ENCODE results near the gene ELAVL2.

The ELAVL2 gene

DNA sequence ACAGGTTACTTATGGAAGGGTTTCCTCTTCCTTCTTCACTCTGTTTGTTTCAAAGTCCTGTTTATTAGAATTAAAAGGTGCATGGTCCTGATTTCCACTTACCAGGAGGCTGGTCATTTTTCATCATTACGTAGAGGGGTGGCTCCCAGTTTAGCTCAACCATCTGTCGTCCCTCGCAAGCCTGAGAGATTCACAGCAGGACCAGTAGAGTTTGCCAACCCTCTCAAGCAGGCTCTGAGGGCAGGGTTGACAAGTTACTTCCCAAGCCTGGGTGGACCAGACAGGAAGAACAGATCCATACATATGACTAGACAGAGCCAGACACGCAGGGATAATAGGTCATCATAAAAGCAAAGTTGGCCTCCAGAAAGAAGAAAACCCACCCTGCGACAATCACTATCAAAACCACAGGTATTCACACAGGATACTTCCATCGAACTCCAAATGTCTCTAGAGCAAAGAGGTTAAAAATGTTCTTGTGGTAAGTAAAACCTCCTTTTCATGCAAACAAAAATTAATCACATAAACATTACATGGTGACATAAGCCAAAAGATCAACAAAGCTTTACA, 151.9 kb downstream of the ELAVL2 start:
- no peak overlapping the region for H3K4me3 Mint-ChIP-seq
- H3K27me3 Mint-ChIP-seq = no peaks in the 10 kb centered on the region
- H3K36me3 Mint-ChIP-seq = no peaks in the 10 kb centered on the region
- no peaks in the 10 kb centered on the region for H3K4me1 Mint-ChIP-seq
- H3K27ac Mint-ChIP-seq = no peak overlapping the region
- no peaks in the 10 kb centered on the region for H3K9me3 Mint-ChIP-seq

DNA sequence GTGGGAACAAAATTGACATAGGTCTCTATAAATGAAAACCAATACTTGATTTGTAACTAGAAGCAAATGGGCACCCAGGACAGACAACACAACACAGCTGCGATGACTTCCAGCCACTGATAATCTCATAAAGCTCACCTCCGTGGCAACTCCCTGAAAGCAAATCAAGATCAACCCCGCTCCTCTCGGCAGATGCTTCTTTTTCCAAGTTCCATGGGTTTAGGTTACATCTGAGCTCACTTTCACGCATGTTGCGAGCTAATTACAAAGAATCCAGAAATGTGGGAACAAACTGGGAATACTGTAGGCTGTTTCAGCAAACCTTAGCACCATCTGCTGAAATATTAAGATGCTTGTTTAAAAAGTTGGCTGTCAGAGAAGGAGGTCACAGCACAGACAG, 153.9 kb downstream of the ELAVL2 start:
- Mint-ChIP-seq H3K27ac (no peak overlapping the region), H3K27me3 (no peaks in the 10 kb centered on the region), H3K36me3 (no peaks in the 10 kb centered on the region), H3K4me1 (no peaks in the 10 kb centered on the region), H3K9me3 (peaks cover 6% of the 10 kb centered on the region), H3K4me3 (no peak overlapping the region)

DNA sequence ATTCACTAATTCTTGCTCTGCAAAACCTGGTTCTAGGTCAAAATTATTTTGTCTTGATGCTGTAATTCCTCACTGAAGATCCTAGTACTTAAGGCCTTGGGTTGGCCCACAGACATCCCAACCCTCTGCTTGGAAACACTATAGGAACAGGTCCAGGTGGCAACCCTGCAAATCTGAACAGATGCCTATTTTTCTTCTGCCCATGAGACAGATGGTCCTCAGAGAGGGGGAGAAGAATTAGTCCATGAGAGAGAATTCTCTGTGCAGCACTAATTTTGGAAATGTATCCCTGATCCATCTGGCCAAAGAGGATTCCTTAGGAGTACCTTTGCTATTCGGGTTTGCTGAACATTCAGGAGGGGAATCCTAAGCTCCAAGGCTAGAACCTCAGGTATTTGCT, 156.3 kb downstream of the ELAVL2 start:
- no peak overlapping the region for H3K4me3 Mint-ChIP-seq
- no peaks in the 10 kb centered on the region for H3K27me3 Mint-ChIP-seq
- peaks cover 6% of the 10 kb centered on the region for H3K9me3 Mint-ChIP-seq
- H3K27ac Mint-ChIP-seq = no peak overlapping the region
- no peaks in the 10 kb centered on the region for H3K36me3 Mint-ChIP-seq
- no peaks in the 10 kb centered on the region for H3K4me1 Mint-ChIP-seq

DNA sequence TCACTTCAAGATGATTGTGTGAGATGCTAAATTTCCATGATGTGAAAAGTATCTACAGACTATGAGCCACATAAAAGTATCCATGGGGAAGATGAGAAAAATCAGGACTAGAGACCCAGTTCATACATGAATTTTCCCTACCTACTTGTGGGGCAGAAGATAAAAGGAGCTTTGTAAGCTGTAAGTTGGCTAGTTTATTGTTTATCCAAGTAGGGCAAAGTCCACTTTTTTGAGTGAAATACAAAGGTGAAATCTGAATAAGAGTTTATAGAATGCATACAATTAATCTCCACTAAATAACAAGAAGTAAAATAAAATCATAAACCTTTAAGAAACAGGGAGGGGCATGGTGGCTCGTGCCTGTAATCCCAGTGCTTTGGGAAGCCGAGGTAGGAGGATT, 160.4 kb downstream of the ELAVL2 start:
- H3K9me3 Mint-ChIP-seq = peaks cover 6% of the 10 kb centered on the region
- H3K4me1 Mint-ChIP-seq = no peaks in the 10 kb centered on the region
- no peaks in the 10 kb centered on the region for H3K36me3 Mint-ChIP-seq
- H3K4me3 Mint-ChIP-seq = no peak overlapping the region
- H3K27ac Mint-ChIP-seq = no peak overlapping the region
- no peaks in the 10 kb centered on the region for H3K27me3 Mint-ChIP-seq

DNA sequence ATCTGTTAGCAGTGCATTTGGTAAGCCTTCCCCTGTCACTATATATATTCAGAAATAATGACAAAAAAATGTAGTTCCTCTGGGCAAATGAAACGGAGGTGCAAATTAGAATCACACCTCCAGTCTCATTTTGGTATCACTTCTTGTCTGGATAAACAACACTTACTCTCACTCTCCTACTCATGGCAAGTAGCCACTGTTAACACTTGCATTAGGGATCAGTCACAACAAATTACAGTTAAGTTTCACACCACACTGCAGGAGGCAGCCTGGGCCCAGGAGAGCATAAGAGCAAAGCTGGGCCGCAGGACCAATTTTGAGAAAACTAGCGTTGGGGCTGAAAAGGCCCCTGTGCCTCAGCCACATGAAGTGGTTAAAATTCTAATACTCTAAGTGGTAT, 161.0 kb downstream of the ELAVL2 start:
- Mint-ChIP-seq H3K27ac (no peak overlapping the region), H3K9me3 (peaks cover 6% of the 10 kb centered on the region), H3K4me3 (no peak overlapping the region), H3K27me3 (no peaks in the 10 kb centered on the region), H3K4me1 (no peaks in the 10 kb centered on the region), H3K36me3 (no peaks in the 10 kb centered on the region)

DNA sequence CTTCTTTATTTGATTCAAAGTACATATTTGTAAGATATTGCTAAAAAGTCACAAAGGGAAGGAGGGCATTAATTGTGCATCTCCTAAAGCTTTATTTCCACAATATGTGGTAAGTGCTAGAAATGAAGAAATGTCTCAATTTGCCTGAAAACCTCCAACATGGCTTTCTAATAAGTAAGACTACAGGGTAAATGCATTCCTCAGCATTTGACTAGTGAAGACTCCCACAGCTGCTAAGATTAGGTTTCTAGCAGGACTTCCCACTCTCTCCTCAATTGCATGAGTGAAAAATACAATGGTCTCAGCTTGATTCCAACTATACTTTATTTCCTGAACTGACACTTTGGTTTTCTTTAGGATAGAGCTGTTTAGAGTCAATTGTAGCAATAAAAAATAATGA, 162.1 kb downstream of the ELAVL2 start:
- H3K4me3 Mint-ChIP-seq = no peak overlapping the region
- no peaks in the 10 kb centered on the region for H3K4me1 Mint-ChIP-seq
- no peak overlapping the region for H3K27ac Mint-ChIP-seq
- no peaks in the 10 kb centered on the region for H3K36me3 Mint-ChIP-seq
- H3K27me3 Mint-ChIP-seq = no peaks in the 10 kb centered on the region
- peaks cover 6% of the 10 kb centered on the region for H3K9me3 Mint-ChIP-seq

DNA sequence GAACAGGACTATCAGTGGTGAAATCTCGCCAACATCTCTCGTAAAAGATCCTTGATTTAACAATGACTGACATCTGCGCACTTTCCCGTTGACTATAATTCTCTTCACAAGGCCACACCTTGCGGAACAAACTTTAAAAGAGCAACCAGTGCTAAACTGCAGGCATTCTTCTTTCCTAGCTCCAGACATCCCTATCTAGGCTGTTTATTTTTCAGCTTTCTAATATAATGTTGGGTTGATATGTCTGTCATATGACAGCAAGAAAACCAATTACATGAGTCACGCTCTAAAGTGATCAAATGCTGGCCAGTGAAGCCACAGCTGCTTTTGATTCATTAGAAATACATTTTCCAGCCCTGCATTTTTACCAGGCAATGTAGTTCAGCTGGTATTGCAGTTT, 162.5 kb downstream of the ELAVL2 start:
- Mint-ChIP-seq H3K27ac (no peak overlapping the region), H3K9me3 (peaks cover 6% of the 10 kb centered on the region), H3K4me1 (no peaks in the 10 kb centered on the region), H3K27me3 (no peaks in the 10 kb centered on the region), H3K36me3 (no peaks in the 10 kb centered on the region), H3K4me3 (no peak overlapping the region)

DNA sequence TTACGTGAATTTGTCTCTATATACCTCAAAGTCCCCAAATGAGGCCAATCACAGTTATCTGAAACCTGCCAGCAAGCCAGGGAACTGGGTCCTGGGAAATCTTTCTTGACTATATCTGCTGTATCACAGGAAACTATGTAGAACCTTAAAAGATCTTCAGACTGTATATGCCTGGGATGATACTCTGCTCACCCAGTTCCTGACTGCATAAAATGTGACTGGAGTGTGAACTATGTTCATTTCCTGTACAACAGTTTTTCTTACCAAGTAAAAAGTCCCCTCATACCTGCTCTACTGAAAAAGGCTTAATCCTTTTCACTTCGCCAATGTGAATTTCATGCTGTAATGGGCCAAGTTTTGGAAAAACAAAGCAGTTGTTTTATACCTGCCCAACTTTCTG, 162.9 kb downstream of the ELAVL2 start:
- Mint-ChIP-seq H3K36me3 (no peaks in the 10 kb centered on the region), H3K4me3 (no peak overlapping the region), H3K27ac (no peak overlapping the region), H3K27me3 (no peaks in the 10 kb centered on the region), H3K9me3 (peaks cover 6% of the 10 kb centered on the region), H3K4me1 (no peaks in the 10 kb centered on the region)

DNA sequence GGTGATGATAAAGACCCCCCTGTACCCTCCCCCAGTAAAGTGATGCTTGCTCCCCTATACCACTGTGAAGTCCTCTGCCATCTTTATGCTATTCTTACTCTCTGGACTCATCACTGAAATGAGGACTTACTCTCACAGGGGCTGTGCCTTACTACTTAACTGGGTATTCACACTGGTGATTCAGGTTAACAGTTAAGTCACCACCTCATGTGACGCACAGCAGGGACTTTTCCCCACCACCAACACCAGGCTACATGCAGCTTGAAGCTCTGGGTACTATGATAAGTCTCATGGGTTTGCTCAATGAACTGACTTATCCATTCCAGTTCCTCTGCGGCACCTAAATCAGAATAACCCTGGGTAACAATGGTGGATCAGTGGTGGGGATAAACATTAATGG, 163.7 kb downstream of the ELAVL2 start:
- H3K36me3 Mint-ChIP-seq = no peaks in the 10 kb centered on the region
- H3K27me3 Mint-ChIP-seq = no peaks in the 10 kb centered on the region
- H3K9me3 Mint-ChIP-seq = peaks cover under 1% of the 10 kb centered on the region
- H3K4me3 Mint-ChIP-seq = no peak overlapping the region
- H3K4me1 Mint-ChIP-seq = no peaks in the 10 kb centered on the region
- H3K27ac Mint-ChIP-seq = no peak overlapping the region

DNA sequence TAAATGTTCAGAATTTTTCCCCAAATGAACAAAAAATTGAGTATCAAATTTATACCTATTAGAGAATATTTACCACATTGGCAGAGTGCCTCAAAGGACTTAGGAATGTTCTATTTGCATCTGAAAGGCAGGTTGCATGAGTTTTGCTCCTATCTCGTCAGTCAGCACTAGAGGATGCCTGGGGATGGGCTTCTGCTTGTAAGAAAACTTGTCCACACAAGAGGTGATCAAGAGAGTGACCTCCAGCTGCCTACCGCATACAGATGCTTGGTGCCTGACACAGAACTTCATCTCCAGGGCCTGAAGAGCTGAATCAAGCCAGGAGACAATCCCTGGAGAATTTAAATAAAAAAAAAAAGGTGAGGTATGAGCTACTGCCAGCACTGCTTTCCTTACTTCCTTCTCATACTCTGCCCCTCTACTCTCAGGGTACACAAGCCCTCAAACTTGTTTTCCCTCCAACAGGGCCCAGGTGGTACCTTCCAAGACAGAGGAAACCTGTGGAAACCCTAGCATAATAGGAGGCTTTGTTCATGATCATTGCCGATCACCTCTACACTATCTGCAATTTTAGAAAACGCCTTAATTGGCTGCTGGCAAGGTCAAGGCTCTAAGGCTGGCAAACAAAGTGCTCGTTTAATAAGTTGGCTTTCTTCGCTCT, 166.6 kb downstream of the ELAVL2 start:
- no peak overlapping the region for H3K4me3 Mint-ChIP-seq
- H3K27ac Mint-ChIP-seq = no peak overlapping the region
- H3K4me1 Mint-ChIP-seq = no peaks in the 10 kb centered on the region
- no peaks in the 10 kb centered on the region for H3K36me3 Mint-ChIP-seq
- no peaks in the 10 kb centered on the region for H3K9me3 Mint-ChIP-seq
- H3K27me3 Mint-ChIP-seq = no peaks in the 10 kb centered on the region

DNA sequence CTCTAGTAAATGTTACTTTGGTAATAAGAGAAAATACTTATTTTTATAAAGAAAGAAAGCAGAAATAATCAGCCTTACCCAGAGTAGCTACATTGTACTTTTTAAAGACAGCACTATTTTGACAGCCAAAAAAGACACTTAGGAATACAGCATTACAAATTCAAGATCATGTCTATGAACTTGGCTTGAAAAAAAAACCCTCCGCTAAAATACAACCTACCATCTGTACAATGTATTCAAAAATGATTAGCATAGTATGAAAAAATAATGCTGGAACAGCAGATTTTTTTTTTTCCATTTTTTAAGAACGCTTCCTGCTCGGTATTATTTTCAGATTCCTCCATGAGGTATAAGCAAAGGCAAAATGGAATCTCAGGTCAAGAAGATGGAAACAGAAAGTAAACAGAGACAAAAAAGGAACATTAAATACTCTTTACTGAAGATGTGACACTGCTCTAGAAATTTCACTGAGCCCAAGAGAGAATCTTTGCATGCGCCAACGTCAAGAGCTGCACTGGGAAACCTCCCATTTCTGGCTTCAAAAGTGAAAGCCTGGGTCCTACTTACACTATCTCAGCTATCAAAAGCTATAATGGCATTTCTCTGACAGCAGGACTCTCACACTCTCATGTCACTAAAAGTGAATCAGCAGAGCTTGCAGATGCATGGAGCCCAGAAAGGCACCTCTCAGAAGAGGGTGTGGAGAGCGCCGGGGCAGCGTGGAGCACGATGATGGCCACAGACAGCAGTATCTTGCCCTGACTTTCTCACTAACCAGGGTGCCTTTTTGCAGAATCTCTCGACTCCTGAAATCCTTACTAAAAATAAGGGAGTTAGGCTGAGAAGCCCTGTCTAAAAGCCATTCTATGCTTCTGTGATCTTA, 167.4 kb downstream of the ELAVL2 start:
- Mint-ChIP-seq H3K4me3 (no peak overlapping the region), H3K27ac (no peak overlapping the region), H3K9me3 (no peaks in the 10 kb centered on the region), H3K4me1 (no peaks in the 10 kb centered on the region), H3K36me3 (no peaks in the 10 kb centered on the region), H3K27me3 (no peaks in the 10 kb centered on the region)

DNA sequence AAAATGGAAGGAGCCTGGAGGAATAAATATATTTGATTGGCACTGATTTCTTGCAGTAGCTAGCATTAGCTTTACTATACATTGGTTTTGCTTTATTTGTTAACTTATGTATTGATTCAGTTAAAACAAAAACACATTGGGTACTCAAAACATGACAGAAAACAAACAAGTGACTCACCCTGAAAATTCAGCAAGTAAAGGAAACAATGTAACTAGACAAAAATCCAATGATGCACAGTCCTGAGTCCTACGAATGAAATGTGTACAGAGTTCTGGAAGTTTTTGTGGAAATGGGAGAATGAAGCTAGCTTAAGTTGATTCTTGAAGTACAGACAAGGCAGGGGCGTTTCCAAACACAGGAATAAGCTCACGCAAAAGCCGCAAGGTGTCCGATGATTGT, 175.0 kb downstream of the ELAVL2 start:
- Mint-ChIP-seq H3K4me3 (no peak overlapping the region), H3K27ac (no peak overlapping the region), H3K4me1 (no peaks in the 10 kb centered on the region), H3K9me3 (no peaks in the 10 kb centered on the region), H3K27me3 (no peaks in the 10 kb centered on the region), H3K36me3 (no peaks in the 10 kb centered on the region)

DNA sequence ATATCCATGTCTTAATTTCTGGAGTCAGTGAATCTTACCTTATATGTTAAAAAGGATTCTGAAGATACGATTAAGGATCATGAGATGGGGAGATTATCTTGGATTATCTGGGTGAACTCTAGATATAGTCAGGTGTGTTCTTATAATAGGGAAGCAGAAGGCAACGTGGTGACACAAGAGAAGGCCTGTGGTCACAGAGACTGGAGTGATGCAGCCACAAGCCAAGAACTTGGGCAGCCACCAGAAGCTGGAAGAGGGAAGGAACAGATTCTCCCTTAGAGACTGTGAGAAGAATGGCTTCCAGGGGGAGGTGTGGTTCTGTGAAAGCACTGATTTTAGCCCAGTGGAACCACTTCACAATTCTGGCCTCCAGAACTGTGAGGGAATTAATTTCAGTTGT, 177.4 kb downstream of the ELAVL2 start:
- Mint-ChIP-seq H3K4me3 (no peak overlapping the region), H3K36me3 (no peaks in the 10 kb centered on the region), H3K9me3 (no peaks in the 10 kb centered on the region), H3K4me1 (no peaks in the 10 kb centered on the region), H3K27ac (no peak overlapping the region), H3K27me3 (no peaks in the 10 kb centered on the region)

DNA sequence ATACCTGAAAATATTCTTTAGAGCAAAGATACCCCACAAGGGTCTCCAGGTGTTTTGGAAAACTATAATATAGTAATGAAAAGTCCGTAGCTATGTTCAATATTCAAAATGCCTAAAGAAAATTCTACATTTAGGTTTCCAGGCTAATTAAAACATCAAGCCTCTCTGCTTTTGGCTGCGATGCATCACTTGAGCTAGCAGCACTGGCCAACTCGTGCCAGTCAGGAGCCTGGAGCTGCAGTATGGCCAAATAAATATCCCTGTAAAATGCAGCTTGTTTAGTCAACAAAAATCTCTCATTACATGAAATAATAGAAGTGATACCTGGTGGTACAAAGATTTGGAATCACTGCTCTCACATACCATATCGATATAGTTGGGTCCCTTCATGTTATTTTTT, 181.1 kb downstream of the ELAVL2 start:
- Mint-ChIP-seq H3K9me3 (no peaks in the 10 kb centered on the region), H3K36me3 (no peaks in the 10 kb centered on the region), H3K27ac (no peak overlapping the region), H3K4me3 (no peak overlapping the region), H3K27me3 (no peaks in the 10 kb centered on the region), H3K4me1 (no peaks in the 10 kb centered on the region)

DNA sequence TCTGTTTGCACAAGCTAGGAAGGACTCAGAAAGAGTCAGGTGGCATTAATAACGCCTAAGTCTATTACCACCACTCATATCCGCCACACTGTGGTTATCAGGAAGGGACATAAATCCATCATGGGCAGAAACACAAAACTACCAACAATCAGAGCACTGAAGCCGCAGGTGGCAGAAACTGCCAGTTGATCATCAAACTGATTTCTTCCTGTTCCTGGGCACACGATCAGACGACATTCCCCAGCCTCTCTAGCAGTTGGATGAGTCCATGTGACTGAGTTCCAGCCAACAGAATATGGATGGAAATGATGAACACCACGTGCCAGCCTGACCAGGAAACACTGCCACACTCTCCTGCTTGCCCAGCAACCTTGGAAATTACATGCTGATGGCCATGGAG, 181.7 kb downstream of the ELAVL2 start:
- H3K9me3 Mint-ChIP-seq = no peaks in the 10 kb centered on the region
- H3K4me1 Mint-ChIP-seq = no peaks in the 10 kb centered on the region
- no peak overlapping the region for H3K27ac Mint-ChIP-seq
- no peaks in the 10 kb centered on the region for H3K27me3 Mint-ChIP-seq
- H3K36me3 Mint-ChIP-seq = no peaks in the 10 kb centered on the region
- no peak overlapping the region for H3K4me3 Mint-ChIP-seq

DNA sequence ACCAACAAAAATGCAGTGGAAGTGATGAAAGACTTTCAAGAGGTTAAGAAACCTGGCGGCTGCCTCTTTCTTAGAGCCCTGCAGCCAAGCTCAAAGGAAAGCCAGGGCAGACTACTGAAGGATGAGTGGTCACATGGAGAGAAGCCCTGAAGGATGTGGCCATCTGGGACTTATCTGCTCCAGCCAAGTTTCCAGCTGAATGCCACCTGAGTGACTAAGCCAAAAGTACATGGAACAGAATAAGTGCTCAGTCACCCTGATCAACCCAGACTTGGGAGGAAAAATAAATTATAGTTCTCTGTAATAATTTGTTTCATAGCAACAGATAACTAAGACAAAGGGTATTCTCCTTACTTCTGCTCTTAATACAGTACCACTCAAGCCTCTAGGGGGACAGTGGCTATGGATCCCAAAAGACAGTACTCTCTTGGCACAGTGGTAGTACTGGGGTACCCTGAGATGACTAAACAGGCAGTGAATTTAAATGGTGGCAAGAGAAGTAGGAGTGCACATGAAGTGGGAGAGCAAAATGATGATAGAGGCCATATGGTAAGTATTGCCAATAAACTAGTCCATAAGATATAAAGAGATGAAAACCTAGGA, 182.3 kb downstream of the ELAVL2 start:
- Mint-ChIP-seq H3K27me3 (no peaks in the 10 kb centered on the region), H3K36me3 (no peaks in the 10 kb centered on the region), H3K27ac (no peak overlapping the region), H3K9me3 (no peaks in the 10 kb centered on the region), H3K4me3 (no peak overlapping the region), H3K4me1 (no peaks in the 10 kb centered on the region)

Measured in activated naive CD4-positive, alpha-beta T cell treated with anti-CD3 and anti-CD28 coated beads, Interleukin-2, amount 50 U/mL, for 24 hours (primary cell).